ENCODE measurements around the gene MSH2. TPM values are rescaled to one million over a fixed set of nuclear protein-coding genes. Genes with fewer than 3 reads are reported as not detected.
"Not testable (repeated sequence)": the region's sequence is repeated elsewhere in the genome, so short reads cannot be mapped to it uniquely, and the experiment has no call there.

MSH2 gene
- total RNA-seq, 1 donor from 2014 or later: 63.3 TPM

DNA sequence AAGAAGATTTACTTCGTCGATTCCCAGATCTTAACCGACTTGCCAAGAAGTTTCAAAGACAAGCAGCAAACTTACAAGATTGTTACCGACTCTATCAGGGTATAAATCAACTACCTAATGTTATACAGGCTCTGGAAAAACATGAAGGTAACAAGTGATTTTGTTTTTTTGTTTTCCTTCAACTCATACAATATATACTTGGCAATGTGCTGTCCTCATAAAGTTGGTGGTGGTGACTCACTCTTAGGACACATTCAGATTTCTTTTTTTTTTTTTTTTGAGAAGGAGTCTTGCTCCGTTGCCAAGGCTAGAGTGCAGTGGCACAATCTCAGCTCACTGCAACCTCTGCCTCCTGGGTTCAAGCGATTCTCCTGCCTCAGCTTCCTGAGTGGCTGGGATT, 26.8 kb downstream of the MSH2 start:
- Mint-ChIP-seq H3K36me3 (ENCODE audit: insufficient read depth) (peaks cover 42% of the 10 kb centered on the region), H3K27ac (no peak overlapping the region), H3K4me1 (ENCODE audit: low read depth) (no peaks in the 10 kb centered on the region), H3K9me3 (ENCODE audit: low read depth) (peaks cover 14% of the 10 kb centered on the region), H3K27me3 (no peaks in the 10 kb centered on the region), H3K4me3 (ENCODE audit: low read depth) (no peak overlapping the region)
- no peak for DNase-seq (ENCODE audit: low spot score, unreplicated experiment)
- TF ChIP-seq, protein P1, sequence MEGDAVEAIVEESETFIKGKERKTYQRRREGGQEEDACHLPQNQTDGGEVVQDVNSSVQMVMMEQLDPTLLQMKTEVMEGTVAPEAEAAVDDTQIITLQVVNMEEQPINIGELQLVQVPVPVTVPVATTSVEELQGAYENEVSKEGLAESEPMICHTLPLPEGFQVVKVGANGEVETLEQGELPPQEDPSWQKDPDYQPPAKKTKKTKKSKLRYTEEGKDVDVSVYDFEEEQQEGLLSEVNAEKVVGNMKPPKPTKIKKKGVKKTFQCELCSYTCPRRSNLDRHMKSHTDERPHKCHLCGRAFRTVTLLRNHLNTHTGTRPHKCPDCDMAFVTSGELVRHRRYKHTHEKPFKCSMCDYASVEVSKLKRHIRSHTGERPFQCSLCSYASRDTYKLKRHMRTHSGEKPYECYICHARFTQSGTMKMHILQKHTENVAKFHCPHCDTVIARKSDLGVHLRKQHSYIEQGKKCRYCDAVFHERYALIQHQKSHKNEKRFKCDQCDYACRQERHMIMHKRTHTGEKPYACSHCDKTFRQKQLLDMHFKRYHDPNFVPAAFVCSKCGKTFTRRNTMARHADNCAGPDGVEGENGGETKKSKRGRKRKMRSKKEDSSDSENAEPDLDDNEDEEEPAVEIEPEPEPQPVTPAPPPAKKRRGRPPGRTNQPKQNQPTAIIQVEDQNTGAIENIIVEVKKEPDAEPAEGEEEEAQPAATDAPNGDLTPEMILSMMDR (IDR thresholded peaks at IDR 0.05; ENCODE audit: unreplicated experiment): no peak

DNA sequence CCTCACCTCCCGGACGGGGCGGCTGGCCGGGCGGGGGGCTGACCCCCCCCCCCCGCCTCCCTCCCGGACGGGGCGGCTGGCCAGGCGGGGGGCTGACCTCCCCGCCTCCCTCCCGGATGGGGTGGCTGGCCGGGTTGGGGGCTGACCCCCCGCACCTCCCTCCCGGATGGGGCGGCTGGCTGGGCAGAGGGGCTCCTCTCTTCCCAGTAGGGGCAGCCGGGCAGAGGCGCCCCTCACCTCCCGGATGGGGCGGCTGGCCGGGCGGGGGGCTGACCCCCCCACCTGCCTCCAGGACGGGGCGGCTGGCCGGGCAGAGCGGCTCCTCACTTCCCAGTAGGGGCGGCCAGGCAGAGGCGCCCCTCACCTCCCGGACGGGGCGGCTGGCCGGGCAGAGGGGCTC, 30.1 kb downstream of the MSH2 start:
- not testable (repeated sequence) for DNase-seq (ENCODE audit: low spot score, unreplicated experiment); H3K4me1 Mint-ChIP-seq (ENCODE audit: low read depth); H3K27me3 Mint-ChIP-seq; H3K4me3 Mint-ChIP-seq (ENCODE audit: low read depth); H3K27ac Mint-ChIP-seq
- Mint-ChIP-seq H3K9me3 (ENCODE audit: low read depth) (peaks cover 12% of the 10 kb centered on the region), H3K36me3 (ENCODE audit: insufficient read depth) (peaks cover 42% of the 10 kb centered on the region)

- not testable (repeated sequence) for DNase-seq (ENCODE audit: low spot score, unreplicated experiment); H3K4me1 Mint-ChIP-seq (ENCODE audit: low read depth); H3K4me3 Mint-ChIP-seq (ENCODE audit: low read depth); H3K27me3 Mint-ChIP-seq; H3K27ac Mint-ChIP-seq
- H3K9me3 Mint-ChIP-seq (ENCODE audit: low read depth): peaks cover 12% of the 10 kb centered on the region
- H3K36me3 Mint-ChIP-seq (ENCODE audit: insufficient read depth): peaks cover 44% of the 10 kb centered on the region
These were observed 30.5 kb downstream of the MSH2 start for GRCh38 chr2:47433445-47433844.

DNA sequence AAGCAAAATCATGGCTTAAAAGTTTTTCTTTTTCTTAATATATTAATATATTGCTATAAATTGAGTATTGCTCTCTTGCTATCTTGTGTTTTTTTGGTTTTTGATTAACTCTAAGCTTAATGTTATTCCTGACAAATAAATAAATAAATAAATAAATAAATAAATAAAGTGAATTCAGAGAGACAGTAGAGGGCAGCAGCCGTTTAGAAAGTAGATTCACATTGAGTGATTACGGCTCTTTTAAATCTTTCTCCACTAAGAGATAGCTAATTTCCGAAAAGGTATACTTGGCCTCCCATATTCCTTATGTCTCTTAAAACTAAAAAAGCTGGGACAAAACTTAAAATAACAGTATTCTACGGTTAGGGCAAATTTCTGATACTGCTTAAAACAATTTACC, 34.3 kb downstream of the MSH2 start:
- H3K9me3 Mint-ChIP-seq (ENCODE audit: low read depth): peaks cover 2% of the 10 kb centered on the region
- TF ChIP-seq, protein P1 (IDR thresholded peaks at IDR 0.05; ENCODE audit: unreplicated experiment): peak; percentile 35
- DNase-seq (ENCODE audit: low spot score, unreplicated experiment): no peak
- no peak overlapping the region for H3K4me3 Mint-ChIP-seq (ENCODE audit: low read depth)
- H3K4me1 Mint-ChIP-seq (ENCODE audit: low read depth): no peaks in the 10 kb centered on the region
- no peaks in the 10 kb centered on the region for H3K27me3 Mint-ChIP-seq
- H3K27ac Mint-ChIP-seq: no peak overlapping the region
- H3K36me3 Mint-ChIP-seq (ENCODE audit: insufficient read depth): peaks cover 25% of the 10 kb centered on the region

DNA sequence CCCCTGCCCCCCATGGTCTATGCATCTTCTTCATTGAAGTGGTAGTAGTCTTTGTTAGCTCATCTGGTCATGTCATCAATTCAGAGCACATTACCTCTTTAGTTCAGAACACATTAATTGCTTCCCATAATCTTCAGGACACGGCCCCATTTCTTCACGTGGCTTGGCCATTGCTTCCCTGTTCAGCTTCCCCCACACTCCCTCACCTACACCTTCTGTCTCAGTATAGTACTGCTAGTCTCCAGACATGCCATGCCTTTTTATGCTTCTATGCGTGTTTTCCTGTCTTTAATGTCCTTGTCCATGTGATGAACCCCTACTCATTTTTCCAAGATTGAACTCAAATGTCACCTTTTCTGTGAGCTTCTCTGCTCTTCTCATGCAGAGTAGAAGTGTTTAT, 35.1 kb downstream of the MSH2 start:
- Mint-ChIP-seq H3K27me3 (no peaks in the 10 kb centered on the region), H3K4me1 (ENCODE audit: low read depth) (no peaks in the 10 kb centered on the region), H3K4me3 (ENCODE audit: low read depth) (no peak overlapping the region), H3K27ac (no peak overlapping the region), H3K9me3 (ENCODE audit: low read depth) (no peaks in the 10 kb centered on the region), H3K36me3 (ENCODE audit: insufficient read depth) (peaks cover 23% of the 10 kb centered on the region)
- DNase-seq (ENCODE audit: low spot score, unreplicated experiment): no peak
- TF ChIP-seq, protein P1 (IDR thresholded peaks at IDR 0.05; ENCODE audit: unreplicated experiment): no peak

- Mint-ChIP-seq H3K27ac (no peak overlapping the region), H3K4me1 (ENCODE audit: low read depth) (no peaks in the 10 kb centered on the region), H3K4me3 (ENCODE audit: low read depth) (no peak overlapping the region), H3K36me3 (ENCODE audit: insufficient read depth) (peaks cover 23% of the 10 kb centered on the region), H3K27me3 (no peaks in the 10 kb centered on the region), H3K9me3 (ENCODE audit: low read depth) (no peaks in the 10 kb centered on the region)
- DNase-seq (ENCODE audit: low spot score, unreplicated experiment): no peak
- TF ChIP-seq, protein P1 (IDR thresholded peaks at IDR 0.05; ENCODE audit: unreplicated experiment): no peak
These were observed 35.8 kb downstream of the MSH2 start for GRCh38 chr2:47438783-47439182.
